HUES6 (cell line): ENCODE measurements around the gene PPP1R18.
A peak's percentile ranks its signal among the peaks of the same experiment; 100 is the strongest.
"Not testable (repeated sequence)": the region's sequence is repeated elsewhere in the genome, so short reads cannot be mapped to it uniquely, and the experiment has no call there.

Experiments used
- H3K27ac ChIP-seq: 2 replicates; pipeline ENCODE4 v1.7.0; 2013; ENCODE audit warnings: low read depth, mild to moderate bottlenecking, low read length, inconsistent platforms
- H3K27me3 ChIP-seq: 2 replicates; pipeline ENCODE4 v1.6.1; 2013; ENCODE audit warnings: low read length; ENCODE audit not compliant: control insufficient read depth, insufficient read depth
- H3K36me3 ChIP-seq: 2 replicates; pipeline ENCODE4 v1.6.1; 2013; ENCODE audit warnings: low read length; ENCODE audit not compliant: control insufficient read depth, insufficient read depth
- H3K4me1 ChIP-seq: 2 replicates; pipeline ENCODE4 v1.6.1; 2013; ENCODE audit warnings: low read length; ENCODE audit not compliant: control insufficient read depth, insufficient read depth
- H3K4me3 ChIP-seq: 2 replicates; pipeline ENCODE4 v1.5.1; 2013; ENCODE audit warnings: low read depth, low read length
- H3K9ac ChIP-seq: one replicate; pipeline ENCODE4 v1.6.1; 2013; ENCODE audit warnings: mild to moderate bottlenecking, low read length
- H3K9me3 ChIP-seq: 2 replicates; pipeline ENCODE4 v1.6.1; 2013; ENCODE audit warnings: low read depth, low read length; ENCODE audit not compliant: control insufficient read depth, insufficient read depth

Gene PPP1R18

DNA sequence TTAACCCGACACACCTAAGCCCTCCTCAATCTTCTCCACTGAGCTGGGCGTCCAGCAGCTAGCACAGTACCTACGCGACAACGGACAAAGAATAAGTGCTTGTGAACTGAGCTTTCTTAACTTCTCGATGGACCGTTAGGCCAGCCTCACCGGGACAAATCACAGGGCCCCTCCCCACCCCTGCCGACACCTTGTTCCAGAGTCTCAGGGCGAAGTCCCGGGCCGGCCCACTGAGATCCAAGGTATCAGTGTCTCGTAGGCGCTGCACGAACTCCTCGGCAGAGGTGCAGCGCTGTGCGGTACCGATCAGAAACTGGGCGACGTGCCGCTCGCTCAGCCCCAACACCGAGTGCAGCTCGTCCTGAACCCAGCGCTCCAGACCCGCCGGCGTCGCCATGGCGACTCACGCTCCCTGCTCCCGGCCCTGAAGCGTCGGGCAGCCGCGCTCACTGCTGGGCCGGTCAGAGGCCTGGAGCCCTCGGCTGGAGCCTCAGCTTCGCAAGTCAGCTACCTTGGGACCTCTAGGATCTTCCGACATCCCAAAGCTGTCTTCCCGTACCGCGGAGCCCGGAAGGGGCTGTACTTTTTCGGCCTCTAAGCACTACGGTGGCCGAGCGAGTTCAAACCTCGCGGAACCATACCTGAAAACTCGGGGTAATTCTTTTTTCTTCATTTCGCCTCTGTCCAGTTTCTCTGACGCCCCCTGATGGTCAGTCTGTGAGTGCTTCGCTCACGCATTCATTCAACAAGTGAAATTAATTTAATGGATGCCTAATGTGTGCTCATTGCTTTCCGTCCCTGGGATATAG, 13.8 kb downstream of the PPP1R18 start, which contains the start of gene DHX16:
TSS of gene DHX16 (minus strand) at position 562 of the 809 bp plus-strand sequence. CDS start at position 397, 165 bp downstream.
- Histone ChIP-seq H3K27me3 (no peaks in the 10 kb centered on the region), H3K4me1 (no peaks in the 10 kb centered on the region), H3K4me3 (peak within 1 kb of the TSS; percentile 94), H3K27ac (peak within 1 kb of the TSS; percentile 39; the same call in 1 of the 2 replicates), H3K36me3 (peaks cover 39% of the 10 kb centered on the region), H3K9ac (peak within 1 kb of the TSS; percentile 89), H3K9me3 (no peaks in the 10 kb centered on the region)

DNA sequence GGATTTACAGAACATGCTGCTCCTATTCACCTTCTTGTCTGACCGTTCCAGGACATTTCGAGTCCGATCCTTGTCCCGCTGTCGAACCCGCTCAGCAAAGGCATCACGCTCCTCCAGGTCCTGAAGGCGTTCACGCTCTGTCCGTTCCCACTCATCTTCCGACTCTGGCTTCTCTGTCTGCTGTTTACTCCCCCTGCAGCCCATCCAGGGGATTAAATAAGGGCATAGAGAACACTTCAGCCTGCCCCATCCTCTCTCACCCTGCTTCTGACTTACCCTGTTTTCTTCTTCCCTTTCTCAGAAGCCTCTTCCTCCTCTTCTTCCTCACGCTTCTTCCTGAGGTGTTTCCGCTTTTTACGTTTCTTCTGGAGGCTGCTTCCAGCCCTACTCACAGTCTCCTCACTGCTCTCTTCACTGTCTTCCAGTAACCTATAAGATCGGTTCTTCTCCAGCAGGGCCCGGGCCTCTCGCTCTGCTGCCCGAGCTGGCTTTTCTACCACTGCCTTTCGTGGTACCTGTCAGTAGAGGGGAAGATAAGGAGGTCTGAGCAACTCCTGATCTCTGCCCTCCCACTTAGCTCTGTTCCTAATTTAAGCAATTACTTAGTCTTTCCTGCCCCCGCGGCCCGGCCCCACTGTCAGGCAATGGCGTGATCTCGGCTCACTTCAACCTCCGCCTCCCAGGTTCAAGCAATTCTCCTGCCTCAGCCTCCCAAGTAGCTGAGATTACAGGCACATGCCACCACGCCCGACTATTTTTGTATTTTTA, 15.5 kb downstream of the PPP1R18 start:
- Histone ChIP-seq H3K9ac (no peak overlapping the region), H3K4me1 (no peaks in the 10 kb centered on the region), H3K27ac (no peak overlapping the region), H3K27me3 (no peaks in the 10 kb centered on the region), H3K36me3 (peaks cover 32% of the 10 kb centered on the region), H3K9me3 (no peaks in the 10 kb centered on the region), H3K4me3 (no peak overlapping the region; the same call in 1 of the 2 replicates)

GRCh38 chr6:30666300-30666699, 20.1 kb downstream of the PPP1R18 start:
- peaks cover 70% of the 10 kb centered on the region for H3K36me3 ChIP-seq
- not testable (repeated sequence) for H3K9me3 ChIP-seq, H3K9ac ChIP-seq, H3K4me3 ChIP-seq, H3K27me3 ChIP-seq, H3K27ac ChIP-seq, H3K4me1 ChIP-seq

DNA sequence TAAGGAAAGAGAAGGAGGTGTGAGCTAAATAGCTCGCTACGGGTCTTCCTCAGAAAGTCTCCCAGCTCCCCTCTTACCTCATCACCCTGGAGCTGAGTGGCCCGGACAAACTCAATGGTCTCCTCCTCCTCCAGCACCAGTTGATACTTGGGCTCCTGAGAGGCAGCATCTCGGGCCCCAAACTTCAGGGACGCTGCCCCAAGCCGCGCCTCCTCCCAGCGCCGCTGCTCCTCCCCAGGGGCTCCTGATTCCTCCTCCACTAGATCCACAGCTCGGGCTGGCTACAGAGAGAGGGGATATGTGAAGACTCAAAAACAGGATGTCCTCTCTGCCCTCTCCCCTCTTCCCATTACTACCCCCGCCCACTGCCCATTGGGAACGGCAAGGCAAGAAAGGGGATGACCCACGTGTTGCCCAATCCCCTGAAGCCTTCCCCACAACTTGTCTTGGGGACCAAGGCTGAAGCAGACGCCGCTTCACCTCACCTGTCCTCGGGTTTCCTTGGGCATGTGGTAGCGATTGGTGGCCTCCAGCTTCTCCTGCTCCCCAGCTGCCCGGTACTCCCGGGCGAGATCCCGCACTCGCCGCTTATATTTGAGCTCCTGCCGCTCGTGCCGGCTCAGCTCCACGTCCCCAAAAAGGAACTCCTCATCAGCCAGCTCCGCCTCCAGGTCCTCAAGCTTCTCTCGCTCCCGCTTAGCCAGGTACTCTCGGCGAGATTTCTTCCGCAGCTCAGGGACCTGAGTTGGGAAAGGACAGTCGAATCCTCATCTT, 21.3 kb downstream of the PPP1R18 start:
- H3K36me3 ChIP-seq = peaks cover 65% of the 10 kb centered on the region

DNA sequence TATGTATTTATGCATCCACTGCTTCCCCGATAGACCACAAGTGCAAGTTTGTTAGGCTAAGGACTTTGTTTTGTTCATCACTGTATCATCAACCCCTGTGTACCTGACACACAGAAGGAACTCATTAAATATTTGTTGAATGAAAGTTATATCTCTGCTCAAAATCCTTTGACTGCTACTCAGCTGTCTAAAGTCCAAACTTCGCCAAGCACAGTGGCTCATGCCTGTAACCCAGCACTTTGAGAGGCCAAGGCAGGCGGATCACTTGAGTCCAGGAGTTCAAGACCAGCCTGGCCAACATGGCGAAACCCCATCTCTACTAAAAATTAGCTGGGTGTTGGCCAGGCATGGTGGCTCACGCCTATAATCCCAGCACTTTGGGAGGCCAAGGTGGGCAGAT, 28.5 kb downstream of the PPP1R18 start:
- not testable (repeated sequence) for H3K9me3 ChIP-seq

More for the DNA sequence above, 21.3 kb downstream of the PPP1R18 start:
- H3K9me3 ChIP-seq = no peaks in the 10 kb centered on the region
- no peak overlapping the region for H3K9ac ChIP-seq
- H3K4me1 ChIP-seq = no peaks in the 10 kb centered on the region
- H3K4me3 ChIP-seq = no peak overlapping the region
- no peak overlapping the region for H3K27ac ChIP-seq
- no peaks in the 10 kb centered on the region for H3K27me3 ChIP-seq

GRCh38 chr6:30657454-30657853, 29.0 kb downstream of the PPP1R18 start:
- Histone ChIP-seq H3K9me3 (no peaks in the 10 kb centered on the region), H3K27me3 (no peaks in the 10 kb centered on the region), H3K4me1 (no peaks in the 10 kb centered on the region), H3K9ac (no peak overlapping the region), H3K4me3 (no peak overlapping the region), H3K36me3 (peaks cover 88% of the 10 kb centered on the region), H3K27ac (no peak overlapping the region)

More for the DNA sequence above, 28.5 kb downstream of the PPP1R18 start:
- not testable (repeated sequence) for H3K9ac ChIP-seq, H3K27ac ChIP-seq, H3K4me1 ChIP-seq, H3K27me3 ChIP-seq, H3K4me3 ChIP-seq
- H3K36me3 ChIP-seq = peaks cover 88% of the 10 kb centered on the region

GRCh38 chr6:30656513-30656912, 29.9 kb downstream of the PPP1R18 start:
- no peaks in the 10 kb centered on the region for H3K4me1 ChIP-seq
- H3K9me3 ChIP-seq = no peaks in the 10 kb centered on the region
- peaks cover 88% of the 10 kb centered on the region for H3K36me3 ChIP-seq
- H3K9ac ChIP-seq = no peak overlapping the region
- no peak overlapping the region for H3K27ac ChIP-seq
- no peak overlapping the region for H3K4me3 ChIP-seq
- H3K27me3 ChIP-seq = no peaks in the 10 kb centered on the region

DNA sequence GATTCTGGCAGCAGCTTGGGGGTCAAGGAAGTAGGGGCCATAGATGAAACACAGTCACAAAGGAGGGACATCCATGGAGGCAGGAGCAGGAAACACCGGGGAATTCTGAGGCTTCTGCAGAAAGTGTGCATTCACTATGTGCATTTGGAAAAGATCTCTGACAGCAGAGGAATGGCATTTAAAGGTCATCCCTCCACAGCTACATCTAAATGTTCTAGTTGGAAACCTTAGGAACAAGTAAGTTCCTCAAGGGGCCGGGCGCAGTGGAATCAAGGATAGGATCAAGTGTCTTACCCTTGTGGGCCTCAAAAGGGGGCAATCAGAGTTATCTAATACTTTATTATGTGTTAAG, 30.7 kb downstream of the PPP1R18 start:
- Histone ChIP-seq H3K9ac (no peak overlapping the region), H3K4me3 (no peak overlapping the region), H3K36me3 (peaks cover 93% of the 10 kb centered on the region)

GRCh38 chr6:30654798-30655742, 31.4 kb downstream of the PPP1R18 start:
- no peaks in the 10 kb centered on the region for H3K27me3 ChIP-seq
- no peak overlapping the region for H3K27ac ChIP-seq
- no peaks in the 10 kb centered on the region for H3K9me3 ChIP-seq
- H3K4me1 ChIP-seq = no peaks in the 10 kb centered on the region
- H3K36me3 ChIP-seq = peaks cover 91% of the 10 kb centered on the region
- no peak overlapping the region for H3K4me3 ChIP-seq
- H3K9ac ChIP-seq = no peak overlapping the region

More for the DNA sequence above, 30.7 kb downstream of the PPP1R18 start:
- Histone ChIP-seq H3K27me3 (no peaks in the 10 kb centered on the region), H3K9me3 (no peaks in the 10 kb centered on the region), H3K27ac (no peak overlapping the region), H3K4me1 (no peaks in the 10 kb centered on the region)

DNA sequence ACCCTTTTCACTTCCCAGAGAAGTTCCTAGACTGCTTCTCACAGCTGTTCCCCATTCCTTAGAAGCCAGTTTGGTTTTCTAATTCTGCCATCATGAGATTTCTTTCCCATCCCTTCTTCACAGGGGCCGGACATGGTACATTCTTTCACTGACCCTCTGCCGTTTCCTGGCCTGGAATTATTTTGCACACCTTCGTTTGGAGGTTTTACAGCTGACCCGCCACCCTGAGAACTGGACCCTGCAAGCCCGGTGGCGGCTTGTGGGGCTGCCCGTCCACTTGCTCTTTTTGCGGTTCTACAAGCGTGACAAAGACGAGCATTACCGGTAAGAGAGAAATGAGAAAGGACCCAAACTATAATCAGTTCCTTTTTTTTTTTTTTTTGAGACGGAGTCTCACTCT, 35.3 kb downstream of the PPP1R18 start:
- Histone ChIP-seq H3K4me1 (peaks cover 9% of the 10 kb centered on the region), H3K4me3 (no peak overlapping the region), H3K36me3 (peaks cover 63% of the 10 kb centered on the region), H3K27ac (no peak overlapping the region), H3K9me3 (no peaks in the 10 kb centered on the region), H3K9ac (no peak overlapping the region), H3K27me3 (no peaks in the 10 kb centered on the region)
